ENCODE data around the gene TMEM131L.

GRCh38 chr4:153451911-153452657, 14.1 kb upstream of the TMEM131L start:
- TF ChIP-seq CTCF (IDR thresholded peaks at IDR 0.05; ENCODE audit: low read length) (no peak), EZH2 (IDR thresholded peaks at IDR 0.05; ENCODE audit: borderline replicate concordance, low read length) (no peak)

Data from OCI-LY1 (cell line).